ENCODE data around the gene FNBP1.

GRCh38 chr9:129918296-129918950, 124.6 kb downstream of the FNBP1 start:
- TF ChIP-seq FOXM1 (IDR thresholded peaks at IDR 0.05; ENCODE audit: borderline replicate concordance) (no peak), ARNT (IDR thresholded peaks at IDR 0.05) (no peak), TARDBP (IDR thresholded peaks at IDR 0.05) (no peak)
